Measurements from ENCODE around the gene TRAF3.
A peak's percentile ranks its signal among the peaks of the same experiment; 100 is the strongest.

Gene TRAF3

GRCh38 chr14:102827716-102828115 is 50.5 kb downstream of the TRAF3 start:
- no peak for DNase-seq
- in situ Hi-C loops (cut with HindIII; ENCODE audit: low pct_ligation_motif_present, low sequenced_read_pairs) = no loop called here

GRCh38 chr14:102828151-102828550 is 50.9 kb downstream of the TRAF3 start:
- H3K27ac ChIP-seq = no peak overlapping the region
- no peak for TF ChIP-seq CTCF (IDR thresholded peaks at IDR 0.05; ENCODE audit: low read depth, low read length, missing control alignments)
- in situ Hi-C loops (cut with HindIII; ENCODE audit: low pct_ligation_motif_present, low sequenced_read_pairs) = no loop called here
- H3K36me3 ChIP-seq (replicated peaks) = no peaks in the 10 kb centered on the region
- H3K27me3 ChIP-seq (replicated peaks) = no peaks in the 10 kb centered on the region
- no peak for DNase-seq
- no peak overlapping the region for H3K4me3 ChIP-seq (ENCODE audit: low read depth, low read length)

More at GRCh38 chr14:102827716-102828115, 50.5 kb downstream of the TRAF3 start:
- Histone ChIP-seq H3K27me3 (replicated peaks) (no peaks in the 10 kb centered on the region), H3K36me3 (replicated peaks) (no peaks in the 10 kb centered on the region), H3K27ac (no peak overlapping the region), H3K4me3 (ENCODE audit: low read depth, low read length) (no peak overlapping the region)
- TF ChIP-seq CTCF (IDR thresholded peaks at IDR 0.05; ENCODE audit: low read depth, low read length, missing control alignments) = no peak

- H3K27me3 ChIP-seq (replicated peaks) = no peaks in the 10 kb centered on the region
- no peak for TF ChIP-seq CTCF (IDR thresholded peaks at IDR 0.05; ENCODE audit: low read depth, low read length, missing control alignments)
- in situ Hi-C loops (cut with HindIII; ENCODE audit: low pct_ligation_motif_present, low sequenced_read_pairs) = no loop called here
- no peak overlapping the region for H3K4me3 ChIP-seq (ENCODE audit: low read depth, low read length)
- DNase-seq = peak; percentile 18
- H3K36me3 ChIP-seq (replicated peaks) = no peaks in the 10 kb centered on the region
- H3K27ac ChIP-seq = no peak overlapping the region
Observed at GRCh38 chr14:102829016-102829548, 51.8 kb downstream of the TRAF3 start.

- in situ Hi-C loops (cut with HindIII; ENCODE audit: low pct_ligation_motif_present, low sequenced_read_pairs) = no loop called here
- no peak overlapping the region for H3K27ac ChIP-seq
- no peak for TF ChIP-seq CTCF (IDR thresholded peaks at IDR 0.05; ENCODE audit: low read depth, low read length, missing control alignments)
Observed at GRCh38 chr14:102830474-102831045, 53.3 kb downstream of the TRAF3 start.

GRCh38 chr14:102831163-102831804 is 54.0 kb downstream of the TRAF3 start:
- in situ Hi-C loops (cut with HindIII; ENCODE audit: low pct_ligation_motif_present, low sequenced_read_pairs) = no loop called here
- no peaks in the 10 kb centered on the region for H3K27me3 ChIP-seq (replicated peaks)
- no peak overlapping the region for H3K27ac ChIP-seq
- DNase-seq = no peak
- no peak overlapping the region for H3K4me3 ChIP-seq (ENCODE audit: low read depth, low read length)
- H3K36me3 ChIP-seq (replicated peaks) = no peaks in the 10 kb centered on the region
- TF ChIP-seq CTCF (IDR thresholded peaks at IDR 0.05; ENCODE audit: low read depth, low read length, missing control alignments) = no peak

More at GRCh38 chr14:102830474-102831045, 53.3 kb downstream of the TRAF3 start:
- H3K27me3 ChIP-seq (replicated peaks) = no peaks in the 10 kb centered on the region
- no peak for DNase-seq
- no peak overlapping the region for H3K4me3 ChIP-seq (ENCODE audit: low read depth, low read length)
- H3K36me3 ChIP-seq (replicated peaks) = no peaks in the 10 kb centered on the region
